GM18867 (cell line): ENCODE results near the gene BSPRY.

Source experiments
- ATAC-seq: cut with Tn5 transposase; IDR thresholded peaks from one replicate; pipeline ENCODE4 v1.9.1; 2021; ENCODE audit warnings: mild to moderate bottlenecking, moderate library complexity; ENCODE audit not compliant: unreplicated experiment

Gene BSPRY

GRCh38 chr9:113349445-113350094 lies at the start of gene BSPRY:
BSPRY (plus strand) TSS chr9:113349541; CDS start chr9:113349580, 39 bp downstream.
- ATAC-seq, result peak; percentile 38

GRCh38 chr9:113299800-113300292 lies 49.5 kb upstream of the BSPRY start:
- no peak for ATAC-seq

- no peak for ATAC-seq
Measured at GRCh38 chr9:113301548-113301947, 47.8 kb upstream of the BSPRY start.

GRCh38 chr9:113302792-113303418 lies 46.4 kb upstream of the BSPRY start, which contains the start of gene RNF183:
RNF183 (minus strand) TSS chr9:113303376; CDS start chr9:113298184, 5,192 bp downstream.
- no peak for ATAC-seq

- no peak for ATAC-seq
Measured at GRCh38 chr9:113306566-113306965, 42.8 kb upstream of the BSPRY start.

- ATAC-seq, result no peak
Measured at GRCh38 chr9:113307396-113307975, 41.9 kb upstream of the BSPRY start.

GRCh38 chr9:113309204-113309813 lies 40.0 kb upstream of the BSPRY start:
- ATAC-seq, result no peak

GRCh38 chr9:113310538-113310937 lies 38.8 kb upstream of the BSPRY start:
- ATAC-seq, result no peak

GRCh38 chr9:113311961-113312360 lies 37.4 kb upstream of the BSPRY start:
- ATAC-seq, result no peak

GRCh38 chr9:113313261-113313660 lies 36.1 kb upstream of the BSPRY start:
- no peak for ATAC-seq

- ATAC-seq, result no peak
Measured at GRCh38 chr9:113315231-113315630, 34.1 kb upstream of the BSPRY start.

- no peak for ATAC-seq
Measured at GRCh38 chr9:113316030-113316429, 33.3 kb upstream of the BSPRY start.

- no peak for ATAC-seq
Measured at GRCh38 chr9:113317777-113318176, 31.6 kb upstream of the BSPRY start.

- no peak for ATAC-seq
Measured at GRCh38 chr9:113319054-113319453, 30.3 kb upstream of the BSPRY start.

- no peak for ATAC-seq
Measured at GRCh38 chr9:113320051-113320450, 29.3 kb upstream of the BSPRY start.

- ATAC-seq, result no peak
Measured at GRCh38 chr9:113322671-113323070, 26.7 kb upstream of the BSPRY start.

- ATAC-seq, result no peak
Measured at GRCh38 chr9:113326230-113326629, 23.1 kb upstream of the BSPRY start.

GRCh38 chr9:113328045-113328782 lies 21.1 kb upstream of the BSPRY start:
- ATAC-seq, result no peak

- no peak for ATAC-seq
Measured at GRCh38 chr9:113331780-113332179, 17.6 kb upstream of the BSPRY start.

- ATAC-seq, result no peak
Measured at GRCh38 chr9:113337714-113338113, 11.6 kb upstream of the BSPRY start.
